Hematopoietic multipotent progenitor cell (in vitro differentiated cells): ENCODE results near the gene LRP6. TPM values are rescaled to one million over a fixed set of nuclear protein-coding genes. Genes with fewer than 3 reads are reported as not detected.
"Not testable (repeated sequence)": the region's sequence is repeated elsewhere in the genome, so short reads cannot be mapped to it uniquely, and the experiment has no call there.

Experiments
- DNase-seq, 3 donors: peaks; one replicate each; pipeline ENCODE4 v3.0.0-alpha.2; 2011 to 2015; ENCODE audit warnings: low read depth in 2 of 3, low spot score in 2 of 3
- total RNA-seq: library from RNA; depleted of rRNA; stranded (reverse); fragments of >200 nt; gene quantifications from one replicate; pipeline ENCODE4 v1.2.3, GENCODE V29; 2012

The LRP6 gene
- total RNA-seq: 17.5 TPM

- DNase-seq: peak; percentile 53 to 93 (median 93)
Observed at GRCh38 chr12:12266873-12267741, at the start of gene LRP6. Gene LRP6 (minus strand): TSS chr12:12267044. CDS start chr12:12266735, 309 bp downstream.

GRCh38 chr12:12315838-12316237, 49.0 kb upstream of the LRP6 start:
- no peak for DNase-seq

GRCh38 chr12:12310695-12311094, 43.9 kb upstream of the LRP6 start:
- DNase-seq: not testable (repeated sequence)

GRCh38 chr12:12305568-12306300, 38.9 kb upstream of the LRP6 start:
- no peak for DNase-seq

DNA sequence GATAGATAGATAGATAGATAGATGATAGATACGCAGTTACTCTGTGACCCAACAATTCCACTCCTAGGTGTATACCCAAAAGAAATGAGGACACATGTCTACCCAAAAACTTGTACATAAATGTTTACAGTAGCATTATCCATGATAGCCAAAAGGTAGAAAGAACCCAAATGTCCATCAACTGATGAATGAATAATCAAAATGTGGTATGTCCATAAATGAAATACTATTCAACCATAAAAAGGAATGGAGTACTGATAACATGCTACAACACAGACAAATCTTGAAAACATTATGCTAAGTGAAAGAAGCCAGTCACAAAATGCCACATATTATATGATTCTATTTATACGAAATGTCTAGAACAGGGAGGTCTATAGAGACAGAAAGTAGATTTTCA, 36.1 kb upstream of the LRP6 start:
- DNase-seq: no peak

GRCh38 chr12:12301122-12301521, 34.3 kb upstream of the LRP6 start:
- DNase-seq: no peak

DNA sequence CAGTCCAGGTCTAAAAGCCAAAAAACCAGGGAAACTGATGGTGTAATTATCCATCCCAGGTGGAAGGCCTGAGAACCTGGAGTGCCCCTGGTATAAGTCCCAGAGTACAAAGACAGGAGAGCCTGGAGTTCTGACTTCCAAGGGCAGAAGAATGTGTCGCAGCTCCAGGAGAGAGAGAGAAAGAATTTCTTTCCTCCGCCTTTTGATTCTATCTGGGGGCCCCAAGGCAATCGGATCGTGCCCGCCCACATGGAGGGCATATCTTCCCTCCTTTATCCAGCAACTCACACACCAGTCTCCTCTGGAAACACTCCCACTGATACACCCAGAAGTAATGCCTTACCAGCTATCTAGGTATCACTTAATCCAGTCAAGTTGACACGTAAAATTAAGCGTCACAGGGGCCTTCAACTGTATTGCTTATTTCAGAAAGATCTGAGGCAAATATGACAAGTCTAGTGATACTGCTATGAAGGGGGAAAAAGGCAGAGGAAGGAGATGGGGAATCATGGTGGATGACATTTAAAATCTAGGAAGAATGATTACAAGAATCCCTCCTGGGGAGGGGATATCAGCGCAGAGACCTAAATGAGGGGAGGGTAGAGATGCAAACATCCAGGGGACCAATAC, 30.5 kb upstream of the LRP6 start:
- no peak for DNase-seq

DNA sequence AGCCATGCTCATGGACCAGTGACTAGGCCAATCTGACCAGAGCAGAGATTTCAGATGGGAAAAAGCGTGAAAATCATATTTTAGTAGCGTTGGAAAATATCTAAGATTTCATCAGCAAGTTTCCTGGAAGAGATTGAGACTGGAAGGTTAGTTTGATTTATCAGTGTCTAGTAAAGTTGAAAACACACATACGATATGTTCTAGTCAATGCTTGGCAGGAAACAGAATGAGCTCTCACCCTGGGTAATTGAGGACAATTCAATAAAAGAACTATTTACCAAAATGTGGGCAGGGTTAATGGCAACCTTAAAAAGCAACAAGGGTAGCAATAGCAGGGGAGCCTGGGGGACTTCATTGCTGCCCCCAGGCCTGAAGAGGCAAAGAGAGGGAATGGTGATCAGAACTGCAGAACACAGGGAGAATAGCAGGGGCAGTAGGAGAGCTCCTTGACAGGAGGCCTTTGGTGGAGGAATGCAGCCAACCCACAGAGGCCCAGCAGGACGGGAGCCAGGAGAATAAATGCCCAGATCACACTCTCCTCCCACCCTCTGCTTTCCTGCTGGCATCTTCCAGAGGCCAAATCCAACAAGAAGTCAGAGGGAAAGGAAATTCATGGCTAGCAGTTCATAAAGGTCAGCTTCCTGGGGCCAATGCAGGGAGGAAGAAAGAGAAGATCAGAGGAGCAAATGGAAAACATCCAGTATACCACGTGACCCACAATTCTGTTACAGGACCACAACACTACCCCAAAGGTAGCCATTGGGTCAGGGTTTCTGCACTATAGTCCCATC, 27.6 kb upstream of the LRP6 start:
- DNase-seq: no peak

GRCh38 chr12:12290206-12290605, 23.4 kb upstream of the LRP6 start:
- DNase-seq: no peak

- DNase-seq: no peak
Observed at GRCh38 chr12:12286441-12286840, 19.6 kb upstream of the LRP6 start.

- no peak for DNase-seq
Observed at GRCh38 chr12:12282761-12283425, 16.0 kb upstream of the LRP6 start.

GRCh38 chr12:12282202-12282601, 15.4 kb upstream of the LRP6 start:
- no peak for DNase-seq

DNA sequence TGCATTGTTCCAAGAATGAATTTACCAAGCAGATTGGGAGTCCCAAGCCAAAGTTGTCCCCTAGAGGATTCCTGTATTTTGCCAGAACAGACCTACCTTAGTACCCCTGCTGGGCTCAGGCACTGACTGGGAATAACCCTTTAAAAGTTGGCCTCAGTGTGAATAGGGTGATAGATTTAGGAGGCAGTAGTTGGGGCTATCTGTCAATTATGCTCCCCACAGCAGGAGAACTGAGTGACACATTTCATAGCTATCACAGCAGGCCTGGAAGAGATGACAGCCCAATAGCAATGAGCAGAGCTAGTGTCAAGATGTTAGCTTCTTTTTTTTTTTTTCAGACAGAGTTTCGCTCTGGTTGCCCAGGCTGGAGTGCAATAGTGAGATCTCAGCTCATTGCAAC, 14.3 kb upstream of the LRP6 start:
- DNase-seq: no peak

- DNase-seq: no peak
Observed at GRCh38 chr12:12278899-12279298, 12.1 kb upstream of the LRP6 start.

GRCh38 chr12:12275874-12276273, 9.0 kb upstream of the LRP6 start:
- no peak for DNase-seq

DNA sequence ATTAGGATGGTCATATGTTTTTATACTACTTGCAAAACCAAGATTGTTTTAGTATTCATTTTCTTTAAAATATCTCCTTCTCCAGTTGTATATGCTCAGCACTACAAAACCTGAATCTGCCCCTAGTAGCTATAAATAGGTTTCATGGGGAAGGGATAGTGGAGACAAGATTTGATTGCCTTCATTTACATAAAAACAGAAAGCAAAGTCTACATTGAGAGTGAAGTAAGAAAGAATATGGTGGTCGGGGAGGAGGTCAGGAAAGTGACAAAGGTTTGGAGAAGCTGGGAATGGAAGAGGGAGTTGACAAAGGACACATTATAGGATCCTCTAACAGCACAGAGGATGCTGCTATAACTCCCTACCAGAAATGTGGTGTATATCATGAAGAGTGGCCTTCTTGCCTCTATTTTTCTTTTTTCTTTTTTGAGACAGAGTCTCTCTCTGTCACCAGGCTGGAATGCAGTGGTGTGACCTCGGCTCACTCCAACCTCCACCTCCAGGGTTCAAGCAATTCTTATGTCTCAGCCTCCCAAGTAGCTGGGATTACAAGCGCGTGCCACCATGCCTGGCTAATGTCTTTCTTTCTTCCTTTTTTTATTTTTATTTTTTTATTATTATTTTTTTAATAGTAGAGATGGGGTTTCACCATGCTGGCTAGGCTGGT, 6.6 kb upstream of the LRP6 start:
- no peak for DNase-seq

GRCh38 chr12:12272869-12273268, 6.0 kb upstream of the LRP6 start:
- DNase-seq: no peak

DNA sequence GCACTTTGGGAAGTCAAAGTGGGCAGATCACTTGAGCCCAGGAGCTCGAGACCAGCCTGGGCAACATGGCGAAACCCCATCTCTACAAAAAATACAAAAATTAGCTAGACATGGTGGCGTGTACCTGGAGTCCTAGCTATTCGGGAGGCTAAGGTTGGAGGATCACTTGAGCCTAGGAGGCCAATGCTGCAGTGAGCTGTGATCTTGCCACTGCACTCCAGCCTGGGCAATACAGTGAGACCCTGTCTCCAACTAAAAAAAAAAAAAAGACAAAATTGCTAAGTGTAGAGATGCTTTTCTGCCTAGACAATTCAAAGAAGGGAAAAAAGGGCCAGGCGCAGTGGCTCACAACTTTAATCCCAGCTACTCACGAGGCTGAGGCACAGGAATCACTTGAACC, 3.4 kb upstream of the LRP6 start:
- DNase-seq: no peak

GRCh38 chr12:12267742-12268200, 927 bp upstream of the LRP6 start:
- peak in 1 of 3 donors; percentile 3 for DNase-seq
